ENCODE data around the gene PITPNB. TPM values are rescaled to one million over a fixed set of nuclear protein-coding genes. Genes with fewer than 3 reads are reported as not detected.

Gene PITPNB
- total RNA-seq, 1 experiment from 2014 or later = 82.6 TPM

- Histone ChIP-seq H3K4me3 (replicated peaks in 1 of 2; ENCODE audit: low read depth in 1 of 2, low read length in 2 of 2) (no peak overlapping the region), H3K9me2 (ENCODE audit: insufficient read depth) (no peaks in the 10 kb centered on the region), H3K9me3 (ENCODE audit: control insufficient read depth in 1 of 2, insufficient read depth in 1 of 2, low read depth in 1 of 2, low read length in 2 of 2) (no peaks in the 10 kb centered on the region), H2AFZ (ENCODE audit: low read depth, low read length, poor library complexity, severe bottlenecking) (no peak overlapping the region), H4K20me1 (ENCODE audit: insufficient read depth) (no peaks in the 10 kb centered on the region), H3K4me2 (ENCODE audit: low read length) (no peak overlapping the region), H3K27me3 (ENCODE audit: insufficient read depth, low read length) (no peaks in the 10 kb centered on the region), H3K36me3 (ENCODE audit: control insufficient read depth in 1 of 2, insufficient read depth in 2 of 2, low read length in 2 of 2) (no peaks in the 10 kb centered on the region), H3K27ac (ENCODE audit: low read depth, low read length) (no peak overlapping the region), H3K9ac (ENCODE audit: low read length) (no peak overlapping the region), H3K79me2 (ENCODE audit: insufficient read depth, low read length) (no peaks in the 10 kb centered on the region), H3K4me1 (ENCODE audit: control insufficient read depth in 1 of 2, insufficient read depth in 2 of 2, low read length in 2 of 2) (no peaks in the 10 kb centered on the region)
- DNase-seq (ENCODE audit: low read depth, low spot score) (no peak), ATAC-seq (no peak)
- CTCF ChIA-PET = no interaction called here
- no TSS peak for BruUV-seq (replicated peaks)
- RAD21 ChIA-PET (ENCODE audit: low non-redundant PET in 1 of 2, low total read pairs in 2 of 2, uncharacterized antibody in 2 of 2, unreplicated experiment in 2 of 2) = no interaction called here
- intact Hi-C loops (cut with micrococcal nuclease) = no loop called here
- no peak for TF ChIP-seq FOSL1 (IDR thresholded peaks at IDR 0.05; ENCODE audit: low read depth)
- TF ChIP-seq ATF3 (IDR thresholded peaks at IDR 0.05) = no peak
- TF ChIP-seq YY1 (IDR thresholded peaks at IDR 0.05; ENCODE audit: extremely low read depth, insufficient replicate concordance, low read depth, low read length) = no peak
- no peak for TF ChIP-seq ZNF274 (IDR thresholded peaks at IDR 0.05; ENCODE audit: low read depth, low read length)
- TF ChIP-seq CBX3 (IDR thresholded peaks at IDR 0.05; ENCODE audit: low read depth) = no peak
- no peak for TF ChIP-seq CTCF (IDR thresholded peaks at IDR 0.05 in 2 of 3, conservative IDR thresholded peaks at IDR 0.05 in 1 of 3; ENCODE audit: borderline replicate concordance in 1 of 3, insufficient read depth in 1 of 3, low read depth in 2 of 3, low read length in 2 of 3)
- TF ChIP-seq JUND (IDR thresholded peaks at IDR 0.05) = no peak
- no peak for TF ChIP-seq ZBTB33 (IDR thresholded peaks at IDR 0.05; ENCODE audit: extremely low read depth, insufficient replicate concordance, low read length)
- no peak for TF ChIP-seq POLR2A (IDR thresholded peaks at IDR 0.05; ENCODE audit: borderline replicate concordance, extremely low read depth, insufficient read depth, insufficient read length)
- TF ChIP-seq TCF7L2 (IDR thresholded peaks at IDR 0.05; ENCODE audit: borderline replicate concordance, extremely low read depth, insufficient read depth, insufficient read length) = no peak
- no peak for TF ChIP-seq ELF1 (IDR thresholded peaks at IDR 0.05; ENCODE audit: borderline replicate concordance, low read depth)
- TF ChIP-seq RAD21 (IDR thresholded peaks at IDR 0.05; ENCODE audit: low read depth) = no peak
- TF ChIP-seq REST (IDR thresholded peaks at IDR 0.05; ENCODE audit: low read depth) = no peak
- no peak for TF ChIP-seq EGR1 (IDR thresholded peaks at IDR 0.05; ENCODE audit: low read depth)
- TF ChIP-seq EZH2 (IDR thresholded peaks at IDR 0.05) = no peak
- TF ChIP-seq CEBPB (IDR thresholded peaks at IDR 0.05; ENCODE audit: low read depth) = no peak
- TF ChIP-seq SRF (IDR thresholded peaks at IDR 0.05; ENCODE audit: low read depth) = no peak
- no peak for TF ChIP-seq MAX (IDR thresholded peaks at IDR 0.05)
- no peak for TF ChIP-seq POLR2AphosphoS5 (IDR thresholded peaks at IDR 0.05; ENCODE audit: low read depth, low read length)
- no peak for TF ChIP-seq SIN3A (IDR thresholded peaks at IDR 0.05; ENCODE audit: low read depth)
- POLR2A ChIA-PET = no interaction called here
These were observed 84.5 kb downstream of the PITPNB start for GRCh38 chr22:27834364-27835185.

Measured in HCT116 (cell line).